ENCODE data around the gene VTI1B.
"Not testable (repeated sequence)": the region's sequence is repeated elsewhere in the genome, so short reads cannot be mapped to it uniquely, and the experiment has no call there.

Gene VTI1B

DNA sequence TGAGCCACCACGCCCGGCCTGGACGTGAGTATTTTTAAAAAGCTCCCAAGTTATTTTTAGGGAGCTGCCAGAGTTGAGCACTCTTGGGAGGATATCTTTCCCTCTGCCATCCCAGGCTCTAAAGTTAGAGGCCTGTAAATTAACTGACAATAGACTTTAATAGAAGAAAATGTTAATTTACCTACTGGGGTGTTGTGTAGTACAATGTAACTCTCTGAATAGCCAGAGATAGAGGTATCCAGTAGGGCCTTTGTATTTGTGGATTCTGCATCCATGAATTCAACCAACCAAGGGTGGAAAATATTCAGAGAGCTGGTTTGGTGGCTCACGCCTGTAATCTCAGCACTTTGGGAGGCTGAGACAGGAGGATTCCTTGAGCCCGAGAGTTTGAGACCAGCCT is 66.8 kb downstream of the VTI1B start:
- no peaks in the 10 kb centered on the region for H3K4me1 ChIP-seq
- TF ChIP-seq CTCF (IDR thresholded peaks at IDR 0.05) = no peak
- no peaks in the 10 kb centered on the region for H3K27me3 ChIP-seq (ENCODE audit: control insufficient read depth, insufficient read depth, low read length)
- H2AFZ ChIP-seq = no peak overlapping the region
- H3K4me2 ChIP-seq (ENCODE audit: low read length) = no peak overlapping the region
- no peaks in the 10 kb centered on the region for H3K79me2 ChIP-seq
- no peak overlapping the region for H3K27ac ChIP-seq
- no peaks in the 10 kb centered on the region for H3K36me3 ChIP-seq (ENCODE audit: control insufficient read depth, insufficient read depth, low read length)
- H3K9me3 ChIP-seq (ENCODE audit: control insufficient read depth, low read length) = no peaks in the 10 kb centered on the region
- no peak overlapping the region for H3K9ac ChIP-seq
- no peak overlapping the region for H3K4me3 ChIP-seq (ENCODE audit: low read depth, low read length)

DNA sequence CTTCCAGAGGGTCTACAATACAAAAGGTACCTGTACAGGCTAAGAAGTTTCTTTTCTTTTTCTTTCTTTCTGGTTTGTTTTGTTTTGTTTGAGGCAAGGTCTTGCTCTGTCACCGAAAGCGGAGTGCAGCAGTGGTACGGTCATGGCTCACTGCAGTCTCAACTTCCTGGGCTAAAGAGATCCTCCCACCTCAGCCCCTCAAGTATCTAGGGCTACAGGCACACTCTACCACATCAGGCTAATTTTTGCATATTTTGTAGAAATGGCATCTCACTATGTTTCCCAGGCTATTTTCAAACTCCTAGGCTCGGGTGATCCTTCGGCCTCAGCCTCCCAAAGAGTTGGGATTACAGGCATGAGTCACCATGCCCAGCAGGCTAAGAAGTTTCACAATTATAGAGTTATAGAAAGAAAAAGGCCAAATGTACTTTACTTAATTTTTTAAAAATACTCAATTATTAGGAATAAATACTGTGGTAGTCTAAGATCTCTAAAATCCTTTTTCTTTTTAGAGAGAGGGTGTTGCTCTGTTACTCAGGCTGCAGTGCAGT is 71.4 kb downstream of the VTI1B start:
- Histone ChIP-seq H3K9ac (no peak overlapping the region), H3K27ac (no peak overlapping the region), H3K4me2 (ENCODE audit: low read length) (no peak overlapping the region), H3K4me3 (ENCODE audit: low read depth, low read length) (no peak overlapping the region), H3K79me2 (no peaks in the 10 kb centered on the region), H3K9me3 (ENCODE audit: control insufficient read depth, low read length) (no peaks in the 10 kb centered on the region), H2AFZ (peak overlapping the region; percentile 44), H3K4me1 (no peaks in the 10 kb centered on the region), H3K36me3 (ENCODE audit: control insufficient read depth, insufficient read depth, low read length) (no peaks in the 10 kb centered on the region), H3K27me3 (ENCODE audit: control insufficient read depth, insufficient read depth, low read length) (no peaks in the 10 kb centered on the region)
- no peak for TF ChIP-seq CTCF (IDR thresholded peaks at IDR 0.05)

- Histone ChIP-seq H3K36me3 (ENCODE audit: control insufficient read depth, insufficient read depth, low read length) (no peaks in the 10 kb centered on the region), H3K4me1 (no peaks in the 10 kb centered on the region), H3K4me2 (ENCODE audit: low read length) (no peak overlapping the region), H2AFZ (no peak overlapping the region), H3K4me3 (ENCODE audit: low read depth, low read length) (no peak overlapping the region), H3K27me3 (ENCODE audit: control insufficient read depth, insufficient read depth, low read length) (no peaks in the 10 kb centered on the region), H3K9me3 (ENCODE audit: control insufficient read depth, low read length) (no peaks in the 10 kb centered on the region), H3K27ac (no peak overlapping the region), H3K79me2 (no peaks in the 10 kb centered on the region), H3K9ac (no peak overlapping the region)
- TF ChIP-seq CTCF (IDR thresholded peaks at IDR 0.05) = no peak
These were observed 72.4 kb downstream of the VTI1B start for GRCh38 chr14:67602076-67602475.

DNA sequence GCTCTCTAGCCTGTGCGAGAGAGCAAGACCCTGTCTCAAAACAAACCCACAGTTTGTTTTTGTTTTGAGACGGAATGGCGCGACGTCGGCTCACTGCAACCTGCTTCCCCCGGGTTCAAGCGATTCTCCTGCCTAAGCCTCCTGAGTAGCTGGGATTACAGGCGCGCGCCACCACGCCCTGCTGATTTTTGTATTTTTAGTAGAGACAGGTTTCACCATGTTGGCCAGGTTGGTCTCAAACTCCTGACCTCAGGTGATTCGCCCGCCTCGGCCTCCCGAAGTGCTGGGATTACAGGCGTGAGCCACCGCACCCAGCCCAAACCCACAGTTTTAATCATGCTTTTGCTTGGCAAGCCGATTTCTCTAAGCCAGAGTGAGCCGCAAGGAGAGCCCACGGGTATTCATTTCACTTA is 73.9 kb downstream of the VTI1B start:
- peak overlapping the region; percentile 98 for H2AFZ ChIP-seq
- H3K79me2 ChIP-seq; H3K27me3 ChIP-seq (ENCODE audit: control insufficient read depth, insufficient read depth, low read length); H3K4me1 ChIP-seq; H3K9ac ChIP-seq; H3K36me3 ChIP-seq (ENCODE audit: control insufficient read depth, insufficient read depth, low read length); H3K9me3 ChIP-seq (ENCODE audit: control insufficient read depth, low read length): not testable (repeated sequence)
- H3K4me3 ChIP-seq (ENCODE audit: low read depth, low read length) = peak overlapping the region; percentile 81
- peak overlapping the region; percentile 75 for H3K4me2 ChIP-seq (ENCODE audit: low read length)
- peak overlapping the region; percentile 92 for H3K27ac ChIP-seq

DNA sequence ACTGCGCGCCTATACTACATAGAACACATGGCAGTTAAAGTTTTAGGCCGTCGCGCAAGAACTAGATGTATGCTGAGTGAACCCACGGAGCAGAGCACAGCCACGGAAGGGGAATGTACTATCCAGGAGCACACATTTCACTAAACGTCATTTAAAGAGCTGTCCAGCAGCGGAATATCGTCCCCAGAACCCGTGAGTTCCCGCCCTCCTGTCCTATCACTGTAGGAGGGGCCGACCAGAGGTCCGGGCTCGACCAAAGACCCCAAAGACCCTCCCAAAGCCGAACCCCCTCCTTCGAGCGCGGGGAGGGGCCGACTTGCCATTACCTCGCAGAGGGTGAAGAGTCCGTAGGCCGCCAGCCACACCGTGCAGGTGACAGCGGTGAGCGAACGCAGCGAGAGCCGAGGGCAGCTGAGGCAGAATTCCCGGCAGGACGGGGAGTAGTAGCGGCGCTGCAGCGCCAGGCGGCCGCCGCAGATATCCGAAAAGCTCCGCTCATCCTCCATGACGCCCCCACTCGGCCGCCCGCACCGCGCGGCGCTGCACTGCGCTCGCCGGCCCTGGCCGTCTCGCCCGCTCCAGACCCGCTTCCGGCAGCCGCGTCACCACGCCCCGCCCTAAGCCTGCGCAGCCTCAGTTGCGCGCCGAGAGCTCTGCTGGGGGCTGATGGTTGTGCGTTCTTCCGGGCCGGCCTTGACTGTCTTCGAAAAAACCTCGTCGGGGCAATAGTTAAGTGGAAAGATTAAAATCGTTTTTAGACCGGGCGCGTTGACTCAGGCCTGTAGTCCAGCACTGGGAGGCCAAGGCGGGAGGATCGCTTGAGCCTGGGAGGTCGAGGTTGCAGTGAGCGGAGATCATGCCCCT is 74.5 kb downstream of the VTI1B start, which contains the start of gene PIGH:
TSS of gene PIGH (minus strand) at position 571 of the 864 bp plus-strand sequence. CDS start at position 506, 65 bp downstream.
- Histone ChIP-seq H3K4me1 (no peaks in the 10 kb centered on the region), H3K9me3 (ENCODE audit: control insufficient read depth, low read length) (no peaks in the 10 kb centered on the region), H3K27me3 (ENCODE audit: control insufficient read depth, insufficient read depth, low read length) (no peaks in the 10 kb centered on the region), H3K9ac (peak within 1 kb of the TSS; percentile 49), H3K4me3 (ENCODE audit: low read depth, low read length) (peak within 1 kb of the TSS; percentile 81), H3K36me3 (ENCODE audit: control insufficient read depth, insufficient read depth, low read length) (no peaks in the 10 kb centered on the region), H3K79me2 (no peaks in the 10 kb centered on the region), H3K27ac (peak within 1 kb of the TSS; percentile 92), H2AFZ (peak within 1 kb of the TSS; percentile 98), H3K4me2 (ENCODE audit: low read length) (peak within 1 kb of the TSS; percentile 75)
- TF ChIP-seq CTCF (IDR thresholded peaks at IDR 0.05) = peak; percentile 73

Data from parathyroid adenoma (tissue), 2 donors.